Mucosa of rectum (tissue), 2 donors: ENCODE data around the gene SERINC2.

Source experiments
- H3K27ac ChIP-seq, 2 donors: one replicate each; pipeline ENCODE4 v1.7.0; 2013; ENCODE audit warnings: inconsistent platforms in 2 of 2, low read depth in 2 of 2, low read length in 2 of 2
- H3K27me3 ChIP-seq, 2 donors: one replicate each; pipeline ENCODE4 v1.7.0; 2013; ENCODE audit warnings: low read length in 2 of 2; ENCODE audit not compliant: control insufficient read depth in 2 of 2, insufficient read depth in 2 of 2
- H3K36me3 ChIP-seq, 2 donors: one replicate each; pipeline ENCODE4 v1.7.0; 2013; ENCODE audit warnings: low read length in 2 of 2; ENCODE audit not compliant: control insufficient read depth in 2 of 2, insufficient read depth in 2 of 2
- H3K4me1 ChIP-seq, 2 donors: one replicate each; pipeline ENCODE4 v1.7.0; 2013; ENCODE audit warnings: low read length in 2 of 2, mild to moderate bottlenecking in 1 of 2; ENCODE audit not compliant: control insufficient read depth in 2 of 2, insufficient read depth in 2 of 2
- H3K4me3 ChIP-seq, 2 donors: one replicate each; pipeline ENCODE4 v1.7.0; 2013; ENCODE audit warnings: low read length in 2 of 2
- H3K9ac ChIP-seq, 2 donors: one replicate each; pipeline ENCODE4 v1.7.0; 2013; ENCODE audit warnings: low read length in 2 of 2, low read depth in 1 of 2, mild to moderate bottlenecking in 1 of 2
- H3K9me3 ChIP-seq, 2 donors: one replicate each; pipeline ENCODE4 v1.7.0; 2013; ENCODE audit warnings: low read length in 2 of 2; ENCODE audit not compliant: control insufficient read depth in 2 of 2
- donor health status: healthy.
- donor health status: Normal muscosa, but diverticular disease.

Gene SERINC2

DNA sequence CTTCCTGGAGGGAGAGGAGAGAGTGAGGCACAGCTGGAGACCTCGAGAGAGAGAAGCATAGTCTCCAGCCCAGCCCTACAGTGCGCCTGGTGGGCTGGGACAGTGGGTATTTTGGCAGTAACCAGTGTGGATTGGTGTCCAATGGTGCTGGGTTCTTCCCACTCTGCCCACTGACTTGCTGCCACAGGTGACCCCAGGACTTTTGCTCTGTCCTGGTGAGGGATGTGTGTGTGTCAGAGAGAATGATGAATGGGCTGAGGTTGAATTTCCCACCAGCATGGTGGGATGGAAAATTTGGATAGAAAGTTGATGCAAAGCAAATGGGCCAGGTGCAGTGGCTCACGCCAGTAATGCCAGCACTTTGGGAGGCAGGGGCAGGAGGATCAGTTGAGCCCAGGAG, 26.3 kb downstream of the SERINC2 start:
- Histone ChIP-seq H3K36me3 (no peaks in the 10 kb centered on the region), H3K4me3 (no peak overlapping the region), H3K27me3 (no peaks in the 10 kb centered on the region), H3K9ac (no peak overlapping the region), H3K4me1 (peaks cover 6 to 20% of the 10 kb centered on the region in 2 donors), H3K9me3 (peaks cover 3 to 5% of the 10 kb centered on the region in 2 donors), H3K27ac (no peak overlapping the region)

DNA sequence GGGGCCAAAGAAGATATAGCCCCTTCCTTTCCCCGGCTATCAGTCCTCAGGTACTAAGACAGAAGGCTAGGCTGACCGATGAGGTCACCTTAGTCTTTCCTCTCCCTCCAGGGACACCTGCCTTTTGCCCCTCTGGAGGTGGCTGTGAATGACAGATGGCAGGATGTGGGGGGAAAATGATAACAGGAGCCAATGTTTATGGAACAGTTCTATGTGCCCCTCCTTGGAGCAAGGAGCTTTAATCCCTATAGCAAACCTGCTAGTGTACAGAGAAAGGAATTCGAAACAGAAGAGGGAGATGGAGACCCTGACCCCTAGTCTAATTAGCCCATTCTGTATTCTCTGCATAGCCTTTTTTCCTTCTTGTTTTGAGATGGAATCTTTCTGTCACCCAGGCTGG, 28.1 kb downstream of the SERINC2 start:
- H3K27ac ChIP-seq: peak overlapping the region in 1 of 2 donors; percentile 73
- no peaks in the 10 kb centered on the region for H3K27me3 ChIP-seq
- H3K9ac ChIP-seq: peak overlapping the region in 1 of 2 donors; percentile 12
- H3K9me3 ChIP-seq: peaks cover 3 to 5% of the 10 kb centered on the region in 2 donors
- no peak overlapping the region for H3K4me3 ChIP-seq
- H3K36me3 ChIP-seq: no peaks in the 10 kb centered on the region
- peaks cover 16 to 34% of the 10 kb centered on the region in 2 donors for H3K4me1 ChIP-seq

DNA sequence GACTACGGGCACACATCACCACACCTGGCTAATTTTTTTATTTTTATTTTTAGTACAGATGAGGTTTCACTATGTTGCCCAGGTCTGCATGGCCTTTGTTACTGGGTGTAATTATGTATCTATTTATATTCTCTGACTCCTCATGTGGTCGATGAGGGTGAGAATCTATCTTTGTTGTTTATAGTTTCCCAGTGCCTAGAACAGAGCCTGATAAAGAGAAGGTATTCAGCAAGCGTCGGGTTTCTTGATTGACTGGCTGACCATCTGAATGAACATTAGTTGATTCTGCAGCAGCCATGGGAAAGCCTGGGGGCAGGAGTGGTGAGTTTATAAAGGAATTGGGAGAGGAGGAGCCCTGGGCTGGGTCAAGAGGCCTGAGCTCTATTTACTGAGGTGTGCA, 28.5 kb downstream of the SERINC2 start:
- Histone ChIP-seq H3K36me3 (no peaks in the 10 kb centered on the region), H3K9ac (no peak overlapping the region), H3K4me1 (peaks cover 16 to 34% of the 10 kb centered on the region in 2 donors), H3K27me3 (no peaks in the 10 kb centered on the region), H3K4me3 (no peak overlapping the region), H3K27ac (peak overlapping the region; percentile 63 to 73), H3K9me3 (peaks cover 3 to 5% of the 10 kb centered on the region in 2 donors)

DNA sequence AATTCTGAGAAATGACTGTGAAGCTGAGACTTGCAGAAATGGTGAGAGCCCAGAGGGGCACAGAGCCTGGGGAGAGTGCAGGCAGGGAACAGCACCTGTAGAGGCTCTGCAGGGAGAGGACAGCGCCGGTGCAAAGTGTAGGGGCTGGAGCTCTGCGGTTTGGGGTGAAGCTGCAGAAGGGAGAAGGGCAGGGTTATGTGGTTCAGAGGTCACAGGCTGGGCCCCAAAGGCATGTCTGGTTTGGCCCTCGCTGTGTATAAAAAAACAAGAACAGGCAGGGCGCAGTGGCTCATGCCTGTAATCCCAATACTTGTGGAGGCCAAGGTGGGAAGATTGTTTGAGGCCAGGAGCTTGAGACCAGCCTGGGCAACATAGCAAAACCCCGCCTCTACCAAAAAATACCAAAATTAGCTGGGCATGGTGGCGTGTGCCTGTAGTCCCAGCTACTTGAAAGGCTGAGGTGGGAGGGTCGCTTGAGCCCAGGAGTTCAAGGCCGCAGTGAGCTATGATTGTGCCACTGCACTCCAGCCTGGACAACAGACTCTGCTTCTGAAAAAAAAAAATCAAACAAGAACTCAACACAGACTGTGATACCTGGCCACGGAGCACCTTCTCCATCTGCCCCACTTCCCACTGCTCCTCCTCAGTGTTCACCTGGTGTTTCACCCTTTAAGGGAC, 29.1 kb downstream of the SERINC2 start:
- H3K9me3 ChIP-seq: peaks cover 3 to 5% of the 10 kb centered on the region in 2 donors
- H3K27ac ChIP-seq: peak overlapping the region; percentile 63
- H3K4me1 ChIP-seq: peaks cover 16 to 36% of the 10 kb centered on the region in 2 donors
- no peak overlapping the region for H3K9ac ChIP-seq
- H3K27me3 ChIP-seq: no peaks in the 10 kb centered on the region
- H3K4me3 ChIP-seq: no peak overlapping the region
- no peaks in the 10 kb centered on the region for H3K36me3 ChIP-seq

DNA sequence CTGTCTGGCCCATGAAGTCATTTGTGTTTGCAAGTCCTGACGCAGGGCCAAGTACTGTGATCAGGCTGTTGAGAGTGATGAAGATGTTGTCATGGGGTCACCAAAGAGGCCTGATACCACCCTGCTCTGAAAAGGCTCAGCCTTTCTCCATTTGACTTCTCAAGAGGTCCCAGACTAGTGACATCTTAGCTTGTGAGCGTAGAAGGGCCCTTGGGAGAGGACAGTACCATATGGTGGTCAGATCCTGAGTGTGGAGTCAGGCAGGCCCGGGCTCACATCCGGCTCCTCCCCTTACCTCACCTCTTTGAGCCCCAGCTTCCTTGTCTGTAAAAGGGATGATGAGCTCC, 29.6 kb downstream of the SERINC2 start:
- Histone ChIP-seq H3K4me3 (no peak overlapping the region), H3K27me3 (no peaks in the 10 kb centered on the region), H3K9ac (no peak overlapping the region), H3K4me1 (peaks cover 16 to 37% of the 10 kb centered on the region in 2 donors), H3K36me3 (no peaks in the 10 kb centered on the region), H3K9me3 (peaks cover 3 to 5% of the 10 kb centered on the region in 2 donors), H3K27ac (peak overlapping the region; percentile 63)

DNA sequence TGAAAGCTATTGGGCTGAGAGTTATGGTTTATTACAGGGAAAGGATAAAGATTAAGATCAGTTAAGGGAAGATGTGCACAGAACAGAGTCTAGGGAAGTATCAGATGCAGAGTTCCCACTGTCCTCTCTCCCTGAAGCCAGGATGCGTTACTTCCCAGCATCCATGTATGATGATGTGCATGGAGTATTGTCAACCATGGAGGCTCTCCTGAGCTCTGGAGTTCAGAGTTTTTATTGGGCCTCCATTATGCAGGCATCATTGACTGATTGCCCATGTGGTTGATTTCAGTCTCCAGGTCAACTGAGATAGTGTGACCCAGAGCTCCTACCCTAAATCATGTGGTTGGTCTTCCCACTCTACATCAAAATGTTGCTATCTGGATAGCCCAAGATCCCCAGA, 30.7 kb downstream of the SERINC2 start:
- Histone ChIP-seq H3K36me3 (no peaks in the 10 kb centered on the region), H3K27me3 (no peaks in the 10 kb centered on the region), H3K9me3 (peaks cover 3 to 5% of the 10 kb centered on the region in 2 donors), H3K4me1 (peaks cover 16 to 37% of the 10 kb centered on the region in 2 donors), H3K4me3 (no peak overlapping the region), H3K27ac (peak overlapping the region; percentile 88 to 90), H3K9ac (no peak overlapping the region)

DNA sequence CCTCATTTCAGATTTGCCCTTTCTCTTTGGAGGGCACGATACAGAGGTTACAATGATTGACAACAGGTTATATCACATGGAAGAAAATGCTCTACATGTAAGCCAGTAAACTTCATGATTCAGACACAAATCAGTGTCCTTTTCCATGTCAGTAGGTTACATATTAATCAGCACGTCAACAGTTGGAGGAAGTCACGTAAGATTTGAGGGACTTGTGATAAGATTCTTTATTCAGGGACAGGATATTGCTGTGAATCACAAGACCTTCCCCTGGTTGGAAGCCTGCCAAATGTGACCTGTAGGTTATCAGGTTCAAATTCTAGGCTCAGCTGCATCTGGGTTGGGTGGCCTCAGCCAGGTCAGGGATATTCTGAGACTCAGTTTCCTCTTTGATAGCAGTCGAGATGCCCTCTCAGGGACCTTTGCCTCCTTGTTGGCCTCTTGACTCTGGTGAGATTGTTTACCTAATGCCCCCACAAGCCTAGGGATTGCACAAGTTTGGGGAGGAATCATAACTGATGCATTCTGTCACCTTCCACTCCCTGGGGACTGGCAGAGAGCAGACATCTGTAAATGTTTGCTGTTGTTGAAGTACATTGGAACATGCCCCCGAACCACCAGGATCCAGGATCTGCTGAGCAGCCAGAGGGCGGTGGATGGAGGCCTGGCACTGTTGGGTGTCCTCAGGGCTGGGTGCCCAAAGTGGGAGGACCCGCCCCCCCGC, 31.9 kb downstream of the SERINC2 start:
- Histone ChIP-seq H3K27me3 (no peaks in the 10 kb centered on the region), H3K9ac (peak overlapping the region; percentile 21 to 28), H3K9me3 (peaks cover 3 to 5% of the 10 kb centered on the region in 2 donors), H3K27ac (peak overlapping the region; percentile 88 to 90), H3K36me3 (no peaks in the 10 kb centered on the region), H3K4me3 (peak overlapping the region in 1 of 2 donors; percentile 10), H3K4me1 (peaks cover 16 to 37% of the 10 kb centered on the region in 2 donors)

DNA sequence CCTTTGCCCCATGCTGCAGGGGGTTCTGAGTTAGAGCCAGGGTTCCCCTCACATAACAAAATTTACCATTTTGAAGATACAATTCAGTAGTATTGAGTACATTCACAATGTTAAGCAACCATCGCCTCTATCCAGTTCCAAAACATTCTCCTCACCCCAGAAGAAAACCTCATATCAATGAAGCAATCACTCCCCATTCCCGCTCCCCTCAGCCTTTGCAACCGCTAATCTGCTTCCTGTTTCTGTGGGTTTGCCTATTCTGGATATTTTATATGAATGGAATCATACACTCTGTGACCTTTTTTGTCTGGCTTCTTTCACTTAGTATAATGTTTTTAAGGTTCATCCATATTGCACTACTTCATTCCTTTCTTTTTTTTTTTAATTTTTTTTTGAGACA, 32.9 kb downstream of the SERINC2 start:
- Histone ChIP-seq H3K4me3 (no peak overlapping the region), H3K27me3 (no peaks in the 10 kb centered on the region), H3K9me3 (peaks cover 3 to 5% of the 10 kb centered on the region in 2 donors), H3K27ac (peak overlapping the region; percentile 88 to 90), H3K4me1 (peaks cover 16 to 31% of the 10 kb centered on the region in 2 donors), H3K9ac (no peak overlapping the region), H3K36me3 (no peaks in the 10 kb centered on the region)

DNA sequence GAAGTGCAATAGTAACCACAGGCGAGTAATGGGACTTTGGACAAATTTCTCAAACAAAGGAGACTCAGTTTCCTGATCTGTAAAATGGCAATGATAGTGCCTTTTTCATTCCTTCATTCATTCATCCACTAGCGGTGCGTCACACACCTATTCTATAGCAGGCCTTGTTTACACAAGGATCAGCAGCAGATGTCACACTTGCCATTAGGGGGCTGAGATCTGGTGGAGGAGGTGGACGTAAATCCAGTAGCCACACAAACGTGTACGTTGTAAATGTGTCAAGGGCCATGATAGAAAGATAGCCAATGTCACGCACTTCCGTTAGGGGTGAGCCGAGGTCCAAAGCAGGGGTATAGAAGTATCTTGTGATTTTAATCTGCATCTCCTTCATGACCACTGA, 34.2 kb downstream of the SERINC2 start:
- Histone ChIP-seq H3K9me3 (peaks cover 3 to 5% of the 10 kb centered on the region in 2 donors), H3K36me3 (no peaks in the 10 kb centered on the region), H3K4me1 (peaks cover 13 to 22% of the 10 kb centered on the region in 2 donors), H3K27me3 (no peaks in the 10 kb centered on the region), H3K4me3 (no peak overlapping the region), H3K9ac (no peak overlapping the region), H3K27ac (no peak overlapping the region)

DNA sequence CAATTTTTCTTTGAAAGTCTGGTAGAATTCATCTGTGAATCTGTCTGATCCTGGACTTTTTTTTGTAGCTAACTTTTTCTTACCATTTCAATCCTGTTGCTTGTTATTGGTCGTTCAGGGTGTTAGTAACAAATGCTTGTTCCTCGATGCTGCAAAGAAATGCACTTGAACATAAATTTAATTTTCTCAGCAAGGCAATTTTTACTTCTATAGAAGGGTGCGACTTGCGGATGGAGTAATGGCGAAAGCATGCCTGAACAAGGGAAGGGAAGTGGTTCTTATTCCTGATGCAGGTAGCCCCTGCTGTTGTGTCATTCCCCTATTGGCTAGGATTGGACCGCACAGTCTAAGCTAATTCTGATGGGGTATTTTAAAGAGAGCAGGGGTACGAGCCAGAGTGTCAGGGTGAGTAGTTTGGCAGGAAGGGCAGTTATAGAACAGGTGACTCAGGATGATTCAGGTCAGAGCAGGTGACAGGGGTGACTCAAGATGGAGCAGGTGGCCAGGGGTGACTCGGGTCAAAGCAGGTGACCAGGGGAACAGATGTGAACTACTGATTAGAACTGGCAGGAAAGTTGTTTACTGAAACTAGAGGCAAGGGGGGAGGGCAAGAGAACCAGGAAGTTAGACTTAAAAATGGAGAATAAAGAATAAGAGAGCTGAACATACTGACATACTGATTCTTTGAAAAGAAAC, 40.5 kb downstream of the SERINC2 start:
- Histone ChIP-seq H3K4me3 (no peak overlapping the region), H3K27ac (no peak overlapping the region)

More for the DNA sequence above, 40.5 kb downstream of the SERINC2 start:
- no peaks in the 10 kb centered on the region for H3K4me1 ChIP-seq
- no peaks in the 10 kb centered on the region for H3K36me3 ChIP-seq
- H3K9me3 ChIP-seq: peaks cover 6 to 11% of the 10 kb centered on the region in 2 donors
- no peak overlapping the region for H3K9ac ChIP-seq
- H3K27me3 ChIP-seq: no peaks in the 10 kb centered on the region
